H1 (cell line): ENCODE results near the gene TBC1D25. TPM values are rescaled to one million over a fixed set of nuclear protein-coding genes. Genes with fewer than 3 reads are reported as not detected.
A peak's percentile ranks its signal among the peaks of the same experiment; 100 is the strongest.

Experiments
- CTCF ChIA-PET: fragments of 300-600 bp; sonication (Branson Sonifier 250); formaldehyde crosslinking; loops from one replicate; lab custom pipeline; 2021; ENCODE audit not compliant: partially characterized antibody; lab: Charles Lee
- POLR2A ChIA-PET: fragments of 300-600 bp; sonication (Branson Sonifier 250); formaldehyde crosslinking; loops from one replicate; lab custom pipeline; 2021; ENCODE audit warnings: inconsistent platforms; ENCODE audit not compliant: partially characterized antibody; lab: Charles Lee
- DNase-seq, 2 experiments: peaks; one replicate each; pipeline versions ENCODE4 v3.0.0 to v3.0.0-alpha.2; 2010 to 2022; ENCODE audit warnings: low spot score in 2 of 2, low read depth in 1 of 2, mixed read lengths in 1 of 2
- FAIRE-seq: peaks from 2 replicates; lab custom pipeline; 2011; peaks lifted over from hg19 to GRCh38; lab: Jason Lieb, UNC
- H2AFZ ChIP-seq: 2 replicates; pipeline ENCODE4 v1.8.1; 2012; ENCODE audit warnings: low read length, inconsistent platforms
- H2AK5ac ChIP-seq: 2 replicates; pipeline ENCODE4 v1.6.1; 2013; ENCODE audit warnings: low read depth, low read length
- H2BK120ac ChIP-seq: replicated peaks from 2 replicates; pipeline ENCODE3; 2013; ENCODE audit warnings: low read depth, low read length, inconsistent platforms
- H2BK12ac ChIP-seq: 2 replicates; pipeline ENCODE4 v1.6.1; 2013; ENCODE audit warnings: low read depth, low read length
- H2BK15ac ChIP-seq: 2 replicates; pipeline ENCODE4 v1.6.1; 2013; ENCODE audit warnings: low read length
- H2BK20ac ChIP-seq: 2 replicates; pipeline ENCODE4 v1.6.1; 2013; ENCODE audit warnings: low read length
- H2BK5ac ChIP-seq: 2 replicates; pipeline ENCODE4 v1.6.1; 2013; ENCODE audit warnings: low read depth, low read length
- H3K14ac ChIP-seq: 2 replicates; pipeline ENCODE4 v1.6.1; 2013; ENCODE audit warnings: inconsistent platforms; ENCODE audit not compliant: insufficient read length
- H3K18ac ChIP-seq: 2 replicates; pipeline ENCODE4 v1.6.1; 2013; ENCODE audit warnings: low read length; ENCODE audit errors: extremely low read depth
- H3K23ac ChIP-seq: 2 replicates; pipeline ENCODE4 v1.6.1; 2013; ENCODE audit warnings: inconsistent platforms; ENCODE audit not compliant: insufficient read length
- H3K23me2 ChIP-seq: 2 replicates; pipeline ENCODE4 v1.6.1; 2013; ENCODE audit warnings: low read depth, low read length
- H3K27ac ChIP-seq: 2 replicates; pipeline ENCODE4 v1.6.1; 2011; ENCODE audit warnings: low read depth, low read length, inconsistent platforms
- H3K27me3 ChIP-seq, 4 experiments: replicated peaks in 1 of 4; 1 replicate in 1 of 4; 2 replicates in 3 of 4; pipeline versions ENCODE4 v1.6.1 to v1.8.1; 2011 to 2013; ENCODE audit warnings: low read length in 3 of 4, mild to moderate bottlenecking in 3 of 4, inconsistent platforms in 2 of 4, mixed read lengths in 2 of 4, moderate library complexity in 1 of 4; ENCODE audit not compliant: control insufficient read depth in 3 of 4, insufficient read depth in 3 of 4; ENCODE audit errors: extremely low read depth in 1 of 4
- H3K36me3 ChIP-seq, 4 experiments: 2 replicates each; pipeline versions ENCODE4 v1.6.1 to v1.8.1; 2011 to 2013; ENCODE audit warnings: mild to moderate bottlenecking in 4 of 4, low read length in 3 of 4, moderate library complexity in 2 of 4, control low read depth in 1 of 4, inconsistent platforms in 1 of 4; ENCODE audit not compliant: insufficient read depth in 4 of 4, control insufficient read depth in 2 of 4
- H3K4ac ChIP-seq: replicated peaks from 2 replicates; pipeline ENCODE3; 2013; ENCODE audit warnings: low read length, low read depth, mixed read lengths, inconsistent platforms; ENCODE audit not compliant: insufficient read length
- H3K4me1 ChIP-seq, 4 experiments: replicated peaks in 1 of 4; 1 replicate in 1 of 4; 2 replicates in 3 of 4; pipeline versions ENCODE4 v1.6.1 to v1.8.1; 2011 to 2013; ENCODE audit warnings: low read length in 3 of 4, inconsistent platforms in 2 of 4, mixed read lengths in 1 of 4; ENCODE audit not compliant: insufficient read depth in 4 of 4, control insufficient read depth in 3 of 4
- H3K4me2 ChIP-seq, 2 experiments: 2 replicates each; pipeline versions ENCODE4 v1.6.1 to v1.8.1; 2011 to 2013; ENCODE audit warnings: low read depth in 2 of 2, low read length in 2 of 2, control low read depth in 1 of 2, inconsistent platforms in 1 of 2, mild to moderate bottlenecking in 1 of 2; ENCODE audit not compliant: insufficient read depth in 1 of 2
- H3K4me3 ChIP-seq, 4 experiments: fragments of 200-600, 300-600 bp in 1 of 4; sonication (generic), shearing (Covaris generic), sonication (Bioruptor Twin) in 1 of 4; 2 replicates each; pipeline versions ENCODE4 v1.5.1 to v1.8.1; 2011 to 2016; ENCODE audit warnings: low read length in 4 of 4, low read depth in 3 of 4, control low read depth in 2 of 4, inconsistent platforms in 2 of 4, mild to moderate bottlenecking in 2 of 4, mixed read lengths in 1 of 4, moderate library complexity in 1 of 4; ENCODE audit not compliant: insufficient read depth in 2 of 4; ENCODE audit errors: extremely low read depth in 1 of 4
- H3K56ac ChIP-seq: replicated peaks from 2 replicates; pipeline ENCODE3; 2013; ENCODE audit warnings: low read depth, mild to moderate bottlenecking, mixed read lengths, low read length, inconsistent platforms; ENCODE audit not compliant: insufficient read length
- H3K79me1 ChIP-seq: 2 replicates; pipeline ENCODE4 v1.6.1; 2013; ENCODE audit warnings: low read depth, low read length, control low read depth
- H3K79me2 ChIP-seq, 2 experiments: 2 replicates each; pipeline versions ENCODE4 v1.6.1 to v1.8.1; 2012 to 2013; ENCODE audit warnings: low read length in 2 of 2, mild to moderate bottlenecking in 2 of 2, inconsistent platforms in 1 of 2; ENCODE audit not compliant: insufficient read depth in 2 of 2, control insufficient read depth in 1 of 2
- H3K9ac ChIP-seq, 4 experiments: replicated peaks in 1 of 4; 1 replicate in 1 of 4; 2 replicates in 3 of 4; pipeline versions ENCODE4 v1.6.1 to v1.8.1; 2011 to 2013; ENCODE audit warnings: low read depth in 3 of 4, low read length in 3 of 4, control low read depth in 2 of 4, mild to moderate bottlenecking in 2 of 4, moderate library complexity in 2 of 4, inconsistent platforms in 1 of 4; ENCODE audit errors: extremely low read depth in 1 of 4
- H3K9me3 ChIP-seq, 2 experiments: 2 replicates each; pipeline versions ENCODE4 v1.6.1 to v1.8.1; 2012 to 2013; ENCODE audit warnings: mild to moderate bottlenecking in 2 of 2, moderate library complexity in 2 of 2, control low read depth in 1 of 2, inconsistent platforms in 1 of 2, low read depth in 1 of 2, low read length in 1 of 2, mixed read lengths in 1 of 2; ENCODE audit not compliant: insufficient read depth in 2 of 2
- H4K20me1 ChIP-seq, 2 experiments: replicated peaks in 1 of 2; 2 replicates each; pipeline versions ENCODE3 to v1.8.1; 2011 to 2013; ENCODE audit warnings: inconsistent platforms in 2 of 2, low read length in 2 of 2, mild to moderate bottlenecking in 1 of 2; ENCODE audit not compliant: insufficient read depth in 2 of 2, control insufficient read depth in 1 of 2
- H4K5ac ChIP-seq: 2 replicates; pipeline ENCODE4 v1.6.1; 2013; ENCODE audit warnings: low read length, low read depth, mixed read lengths, inconsistent platforms; ENCODE audit not compliant: insufficient read length
- H4K8ac ChIP-seq: 2 replicates; pipeline ENCODE4 v1.8.0; 2013; ENCODE audit warnings: mild to moderate bottlenecking, moderate library complexity, low read length, inconsistent platforms; ENCODE audit not compliant: insufficient read depth; ENCODE audit errors: extremely low read depth
- H4K91ac ChIP-seq: replicated peaks from 2 replicates; pipeline ENCODE3; 2013; ENCODE audit warnings: low read length, mixed read lengths, inconsistent platforms; ENCODE audit not compliant: insufficient read length
- CBX5 ChIP-seq: fragments of 300-800, 300-1000 bp; sonication (generic); IDR thresholded peaks from 2 replicates; pipeline ENCODE4 v1.7.1; 2016; ENCODE audit warnings: antibody characterized with exemption, low read length, low read depth
- HDAC6 ChIP-seq: IDR thresholded peaks from one replicate; pipeline ENCODE4 v1.7.1; 2012; ENCODE audit warnings: low read depth, mild to moderate bottlenecking, inconsistent platforms, low read length, moderate library complexity
- KDM1A ChIP-seq: fragments of 200-600, 300-600 bp; sonication (generic); IDR thresholded peaks from 2 replicates; pipeline ENCODE4 v1.7.1; 2016; ENCODE audit warnings: mild to moderate bottlenecking, low read length, borderline replicate concordance
- RAD21 ChIP-seq, 2 experiments: IDR thresholded peaks in 1 of 2; conservative IDR thresholded peaks in 1 of 2; 2 replicates each; pipeline ENCODE4 v1.6.1; 2011; ENCODE audit warnings: low read depth in 2 of 2, low read length in 2 of 2, improper control_type of control experiment in 1 of 2, inconsistent platforms in 1 of 2, mild to moderate bottlenecking in 1 of 2, moderate library complexity in 1 of 2
- YY1 ChIP-seq: IDR thresholded peaks from 2 replicates; pipeline ENCODE4 v1.6.1; 2011; ENCODE audit warnings: low read depth, mild to moderate bottlenecking, low read length
- WGBS, 2 experiments: shearing (Covaris generic) in 1 of 2; methylation state at CpG; one replicate each; pipeline versions ENCODE4 v1.1.6 to v1.1.7; 2013 to 2015; ENCODE audit warnings: low lambda C conversion rate in 2 of 2, mixed read lengths in 2 of 2, inconsistent platforms in 1 of 2, low coverage in 1 of 2, missing lambda C conversion rate in 1 of 2; ENCODE audit not compliant: insufficient replicate concordance in 2 of 2, insufficient coverage in 1 of 2, insufficient read length in 1 of 2; ENCODE audit errors: extremely low coverage in 1 of 2, missing lambda C conversion rate in 1 of 2; 5-methylcytosine and 5-hydroxymethylcytosine counted together
- polyA plus RNA-seq, 7 experiments: library from polyadenylated mRNA; depleted of rRNA in 3 of 7; stranded (reverse) in 5 of 7; unstranded in 2 of 7; fragments of >200 nt in 5 of 7; fragments of 200-250 nt in 2 of 7; gene quantifications; 1 replicate in 5 of 7; 2 replicates in 1 of 7; 4 replicates in 1 of 7; pipeline versions ENCODE4 v1.2.1 to v1.2.3, GENCODE V29; 2011 to 2013; ENCODE audit warnings: missing spikeins in 2 of 7, mixed read lengths in 2 of 7
- total RNA-seq: library from RNA; stranded (reverse); fragmentation: NEBNext Ultra II Directional; extraction: Animal tissue kit (Norgen Biotek cat#: 25700); gene quantifications from 2 replicates; pipeline ENCODE4 v1.2.1, GENCODE V29; 2021
- TF ChIP-seq, protein P1 (sequence below), 3 experiments: IDR thresholded peaks; 1 replicate in 2 of 3; 2 replicates in 1 of 3; pipeline versions ENCODE4 v1.5.1 to v1.6.1; 2011; ENCODE audit warnings: low read length in 3 of 3, mild to moderate bottlenecking in 3 of 3, inconsistent platforms in 2 of 3, low read depth in 1 of 3, moderate library complexity in 1 of 3; ENCODE audit not compliant: insufficient read depth in 1 of 3; ENCODE audit errors: control extremely low read depth in 1 of 3

TBC1D25 gene
- total and polyA plus RNA-seq, 2 of the 8 experiments (the other 6 are each of a cell fraction or from before 2014, with no cell fraction given) = 6.5 to 6.8 TPM

DNA sequence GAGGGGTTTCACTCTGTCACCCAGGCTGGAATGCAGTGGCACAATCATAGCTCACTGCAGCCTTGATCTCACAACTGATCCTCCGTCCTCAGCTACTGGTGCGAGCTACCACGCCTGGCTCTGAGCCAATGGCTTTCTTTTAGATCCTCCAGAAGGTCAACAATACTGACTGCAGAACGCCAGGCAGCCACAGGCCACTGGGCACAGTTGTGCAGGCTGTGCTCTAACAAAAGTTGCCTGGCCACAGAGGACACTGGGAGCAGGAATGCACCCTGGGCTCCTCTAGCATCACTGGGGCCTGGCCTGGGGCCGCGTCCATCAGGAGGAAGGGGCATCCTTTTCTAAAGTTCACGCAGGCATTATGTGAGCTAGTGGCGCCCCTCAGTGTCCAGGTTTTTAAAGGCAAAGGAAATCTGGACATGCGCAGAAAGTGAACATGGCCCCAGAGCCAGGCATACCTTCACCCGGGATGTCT, 45.6 kb upstream of the TBC1D25 start:
- H3K14ac ChIP-seq = no peak overlapping the region
- H2BK20ac ChIP-seq = no peak overlapping the region
- FAIRE-seq = peak; percentile 94
- no peak overlapping the region for H2BK15ac ChIP-seq
- no peaks in the 10 kb centered on the region for H3K27me3 ChIP-seq
- H3K4me1 ChIP-seq = no peaks in the 10 kb centered on the region; a peak in 1 of 7 replicates
- ChIA-PET CTCF (interaction anchor here (0.7 to 3.9 kb wide), 11 partner anchors 10 to 992 kb away, joined by 3 to 32 read pairs (median 4); partner anchors contain the start of gene SLC38A5), POLR2A (interaction anchor here (1.3 to 1.8 kb wide), 2 partner anchors 14 to 18 kb away, joined by 3 to 5 read pairs; partner anchors contain the start of gene FTSJ1)
- DNase-seq = peak in 1 of 2 experiments; percentile 58
- H2BK5ac ChIP-seq = no peak overlapping the region
- WGBS, 2 experiments = 64% methylated on average over 9 of the region's 10 CpGs; no CpG with 5 or more reads in 1 of the 2 experiments
- H3K56ac ChIP-seq = no peak overlapping the region
- no peak overlapping the region for H4K5ac ChIP-seq
- H3K23ac ChIP-seq = no peak overlapping the region
- H3K36me3 ChIP-seq = no peaks in the 10 kb centered on the region
- no peak overlapping the region for H3K4me3 ChIP-seq
- no peak overlapping the region for H2BK120ac ChIP-seq
- H3K4ac ChIP-seq = no peak overlapping the region
- TF ChIP-seq RAD21 (IDR thresholded peaks at IDR 0.05 in 1 of 2, conservative IDR thresholded peaks at IDR 0.05 in 1 of 2; ENCODE audit: low read depth in 2 of 2, low read length in 2 of 2) = peak; percentile 77 to 84
- no peak for TF ChIP-seq HDAC6
- TF ChIP-seq, protein P1, sequence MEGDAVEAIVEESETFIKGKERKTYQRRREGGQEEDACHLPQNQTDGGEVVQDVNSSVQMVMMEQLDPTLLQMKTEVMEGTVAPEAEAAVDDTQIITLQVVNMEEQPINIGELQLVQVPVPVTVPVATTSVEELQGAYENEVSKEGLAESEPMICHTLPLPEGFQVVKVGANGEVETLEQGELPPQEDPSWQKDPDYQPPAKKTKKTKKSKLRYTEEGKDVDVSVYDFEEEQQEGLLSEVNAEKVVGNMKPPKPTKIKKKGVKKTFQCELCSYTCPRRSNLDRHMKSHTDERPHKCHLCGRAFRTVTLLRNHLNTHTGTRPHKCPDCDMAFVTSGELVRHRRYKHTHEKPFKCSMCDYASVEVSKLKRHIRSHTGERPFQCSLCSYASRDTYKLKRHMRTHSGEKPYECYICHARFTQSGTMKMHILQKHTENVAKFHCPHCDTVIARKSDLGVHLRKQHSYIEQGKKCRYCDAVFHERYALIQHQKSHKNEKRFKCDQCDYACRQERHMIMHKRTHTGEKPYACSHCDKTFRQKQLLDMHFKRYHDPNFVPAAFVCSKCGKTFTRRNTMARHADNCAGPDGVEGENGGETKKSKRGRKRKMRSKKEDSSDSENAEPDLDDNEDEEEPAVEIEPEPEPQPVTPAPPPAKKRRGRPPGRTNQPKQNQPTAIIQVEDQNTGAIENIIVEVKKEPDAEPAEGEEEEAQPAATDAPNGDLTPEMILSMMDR (IDR thresholded peaks at IDR 0.05; ENCODE audit: control extremely low read depth in 1 of 3, insufficient read depth in 1 of 3, low read depth in 1 of 3, low read length in 3 of 3) = peak in 2 of 3 experiments; percentile 52 to 62; a peak in 3 of 4 replicates
- no peak for TF ChIP-seq CBX5
- no peak for TF ChIP-seq KDM1A
- 0 out of 2 replicates have a peak, but pooled peaks have one; percentile 27 for TF ChIP-seq YY1
- H2AK5ac ChIP-seq = no peak overlapping the region
- no peak overlapping the region for H4K91ac ChIP-seq
- no peak overlapping the region for H2AFZ ChIP-seq
- no peak overlapping the region for H4K8ac ChIP-seq
- H3K79me2 ChIP-seq = no peaks in the 10 kb centered on the region
- no peaks in the 10 kb centered on the region for H4K20me1 ChIP-seq
- no peak overlapping the region for H3K4me2 ChIP-seq
- no peaks in the 10 kb centered on the region for H3K23me2 ChIP-seq
- no peak overlapping the region for H3K27ac ChIP-seq
- H3K9ac ChIP-seq = no peak overlapping the region
- no peaks in the 10 kb centered on the region for H3K9me3 ChIP-seq
- no peak overlapping the region for H2BK12ac ChIP-seq
- no peak overlapping the region for H3K18ac ChIP-seq
- H3K79me1 ChIP-seq = no peaks in the 10 kb centered on the region
